ENCODE data around the gene SLC35F1. TPM values are rescaled to one million over a fixed set of nuclear protein-coding genes. Genes with fewer than 3 reads are reported as not detected.

Gene SLC35F1
- total RNA-seq, 4 donors from 2014 or later: 0.08 to 0.57 (median 0.09) TPM

GRCh38 chr6:117916483-117916882, 9.4 kb downstream of the SLC35F1 start:
- intact Hi-C loops (cut with DNase I): no loop called here
- Histone ChIP-seq H3K36me3 (no peaks in the 10 kb centered on the region), H3K4me1 (peaks cover 0 to 14% (median 0%) of the 10 kb centered on the region in 3 donors), H3K27me3 (peaks cover 0 to 47% (median 0%) of the 10 kb centered on the region in 4 donors), H3K9me3 (no peaks in the 10 kb centered on the region), H3K27ac (no peak overlapping the region), H3K4me3 (no peak overlapping the region)
- TF ChIP-seq CTCF (IDR thresholded peaks at IDR 0.05): no peak
- no peak for TF ChIP-seq POLR2A (IDR thresholded peaks at IDR 0.05)
- DNase-seq: no peak
- 92 to 93% methylated on average over 1 of the region's 1 CpG for WGBS, 2 donors

- TF ChIP-seq CTCF (IDR thresholded peaks at IDR 0.05) (no peak), POLR2A (IDR thresholded peaks at IDR 0.05) (no peak)
- intact Hi-C loops (cut with DNase I): no loop called here
- H3K9me3 ChIP-seq: no peaks in the 10 kb centered on the region
- peaks cover 0 to 48% (median 0%) of the 10 kb centered on the region in 4 donors for H3K27me3 ChIP-seq
- DNase-seq: no peak
- WGBS, 2 donors: 64 to 72% methylated on average over 2 of the region's 2 CpGs
- peaks cover 0 to 14% (median 0%) of the 10 kb centered on the region in 3 donors for H3K4me1 ChIP-seq
- no peak overlapping the region for H3K27ac ChIP-seq
- no peaks in the 10 kb centered on the region for H3K36me3 ChIP-seq
- no peak overlapping the region for H3K4me3 ChIP-seq
Measured at GRCh38 chr6:117917176-117917575, 10.1 kb downstream of the SLC35F1 start.

DNA sequence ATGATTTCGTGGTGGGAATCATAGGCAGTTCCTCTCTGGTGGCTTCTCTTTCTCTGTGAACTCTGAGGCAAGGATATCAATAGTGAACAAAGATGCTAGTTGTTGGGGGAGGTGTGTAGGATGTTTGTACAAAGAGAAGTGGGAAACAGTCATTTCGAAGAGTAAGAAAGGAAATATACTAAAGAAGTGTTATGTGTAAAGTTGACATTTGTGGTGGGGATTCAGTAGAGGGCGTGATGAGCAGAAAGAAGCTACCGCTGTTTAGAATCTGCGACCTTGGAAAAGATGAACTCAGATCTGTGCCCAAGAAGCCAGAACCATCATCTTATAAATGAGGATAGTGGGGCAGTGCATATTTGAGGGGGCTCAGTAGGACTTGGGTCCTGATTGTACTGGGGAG, 11.4 kb downstream of the SLC35F1 start:
- 47 to 55% methylated on average over 5 of the region's 5 CpGs for WGBS, 2 donors
- Histone ChIP-seq H3K4me1 (peaks cover 0 to 14% (median 0%) of the 10 kb centered on the region in 3 donors), H3K27me3 (peaks cover 0 to 48% (median 0%) of the 10 kb centered on the region in 4 donors)

GRCh38 chr6:117919275-117919674, 12.2 kb downstream of the SLC35F1 start:
- WGBS, 2 donors: 15 to 24% methylated on average over 7 of the region's 7 CpGs
- DNase-seq: no peak
- Histone ChIP-seq H3K27ac (no peak overlapping the region), H3K9me3 (no peaks in the 10 kb centered on the region), H3K27me3 (peaks cover 0 to 48% (median 0%) of the 10 kb centered on the region in 4 donors), H3K4me3 (peak overlapping the region in 1 of 4 donors; percentile 61), H3K36me3 (no peaks in the 10 kb centered on the region), H3K4me1 (peaks cover 0 to 14% (median 0%) of the 10 kb centered on the region in 3 donors)
- intact Hi-C loops (cut with DNase I): no loop called here
- no peak for TF ChIP-seq CTCF (IDR thresholded peaks at IDR 0.05)
- no peak for TF ChIP-seq POLR2A (IDR thresholded peaks at IDR 0.05)

More for the DNA sequence above, 11.4 kb downstream of the SLC35F1 start:
- no peak for DNase-seq
- Histone ChIP-seq H3K9me3 (no peaks in the 10 kb centered on the region), H3K36me3 (no peaks in the 10 kb centered on the region), H3K27ac (no peak overlapping the region), H3K4me3 (no peak overlapping the region)
- TF ChIP-seq POLR2A (IDR thresholded peaks at IDR 0.05): no peak
- TF ChIP-seq CTCF (IDR thresholded peaks at IDR 0.05): no peak
- intact Hi-C loops (cut with DNase I): no loop called here

DNA sequence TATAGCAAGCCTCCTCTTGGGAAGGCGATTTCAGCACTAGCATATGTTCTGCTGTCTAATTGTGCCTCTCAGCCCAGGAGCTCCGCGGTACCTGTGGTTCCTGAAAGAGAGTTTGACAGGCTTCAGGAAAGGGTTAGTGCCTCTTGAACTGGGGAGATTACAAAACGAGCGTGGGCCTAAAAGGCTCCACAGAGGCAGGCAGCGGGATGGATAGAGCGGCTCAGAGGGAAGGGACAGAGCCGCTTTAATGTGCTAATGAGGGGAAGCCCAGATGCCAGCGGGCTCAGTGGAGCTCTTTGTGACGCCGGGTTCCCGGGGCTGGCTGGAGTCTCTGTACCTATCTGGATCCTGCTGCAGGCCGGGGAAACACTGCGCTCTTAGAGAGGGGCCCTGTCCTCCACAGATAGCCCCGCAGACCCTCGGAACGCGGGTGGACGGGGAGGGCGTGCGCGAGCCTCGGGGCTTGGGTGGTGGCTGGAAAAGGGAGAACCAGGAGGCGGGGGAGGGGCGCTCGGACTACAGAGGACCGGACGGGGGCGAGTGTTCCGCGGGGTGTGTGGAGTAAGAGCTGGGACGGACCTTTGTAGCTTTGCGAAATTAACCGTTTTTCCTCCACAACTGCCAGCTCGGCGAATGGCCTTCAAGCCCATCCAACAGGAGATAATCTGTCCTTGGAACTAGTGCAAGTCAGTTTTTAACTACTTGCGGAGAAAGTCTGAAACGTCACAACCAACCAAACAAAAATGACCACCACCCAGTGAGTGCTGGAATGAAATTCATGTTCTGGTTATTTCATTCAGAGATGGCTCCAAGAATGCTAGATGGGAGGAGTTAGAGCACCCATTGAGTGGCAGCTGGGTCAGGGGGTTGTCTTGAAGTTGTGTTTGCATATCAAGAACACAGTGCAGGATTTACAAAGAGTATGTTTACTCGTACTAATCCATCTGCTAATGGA, 13.0 kb downstream of the SLC35F1 start:
- no peak for DNase-seq
- peak overlapping the region in 1 of 4 donors; percentile 40 for H3K27ac ChIP-seq
- peaks cover 0 to 14% (median 0%) of the 10 kb centered on the region in 3 donors for H3K4me1 ChIP-seq
- TF ChIP-seq POLR2A (IDR thresholded peaks at IDR 0.05): no peak
- TF ChIP-seq CTCF (IDR thresholded peaks at IDR 0.05): no peak
- no peaks in the 10 kb centered on the region for H3K9me3 ChIP-seq
- intact Hi-C loops (cut with DNase I): no loop called here
- peak overlapping the region in 3 of 4 donors; percentile 21 to 61 (median 29) for H3K4me3 ChIP-seq
- 2 to 12% methylated on average over 16 to 36 of the region's 39 CpGs for WGBS, 2 donors
- H3K27me3 ChIP-seq: peaks cover 0 to 48% (median 0%) of the 10 kb centered on the region in 4 donors
- H3K36me3 ChIP-seq: no peaks in the 10 kb centered on the region
